Trophoblast cell (in vitro differentiated cells and primary cell): ENCODE data around the gene THBS3.
A peak's percentile ranks its signal among the peaks of the same experiment; 100 is the strongest.

ENCODE experiments used
- DNase-seq, 2 donors: peaks; one replicate each; pipeline ENCODE4 v3.0.0-alpha.2; 2016
- H2AFZ ChIP-seq: 2 replicates; pipeline ENCODE4 v1.6.1; 2013; ENCODE audit warnings: low read length, moderate library complexity, mild to moderate bottlenecking; ENCODE audit not compliant: insufficient read depth, poor library complexity
- H2AK5ac ChIP-seq: 2 replicates; pipeline ENCODE4 v1.6.1; 2013; ENCODE audit warnings: mild to moderate bottlenecking, low read length
- H2BK120ac ChIP-seq: 2 replicates; pipeline ENCODE4 v1.6.1; 2013; ENCODE audit warnings: low read length, mild to moderate bottlenecking, moderate library complexity; ENCODE audit not compliant: insufficient read depth, poor library complexity
- H2BK12ac ChIP-seq: 2 replicates; pipeline ENCODE4 v1.6.1; 2013; ENCODE audit warnings: mild to moderate bottlenecking, low read length, moderate library complexity
- H2BK5ac ChIP-seq: 2 replicates; pipeline ENCODE4 v1.6.1; 2013; ENCODE audit warnings: low read length, low read depth, moderate library complexity, mild to moderate bottlenecking; ENCODE audit not compliant: poor library complexity
- H3K14ac ChIP-seq: 2 replicates; pipeline ENCODE4 v1.6.1; 2013; ENCODE audit warnings: mild to moderate bottlenecking, low read length
- H3K18ac ChIP-seq: 2 replicates; pipeline ENCODE4 v1.6.1; 2013; ENCODE audit warnings: mild to moderate bottlenecking, low read length
- H3K23ac ChIP-seq: 2 replicates; pipeline ENCODE4 v1.6.1; 2013; ENCODE audit warnings: low read length
- H3K27ac ChIP-seq: 2 replicates; pipeline ENCODE4 v1.5.1; 2013; ENCODE audit warnings: low read depth, mild to moderate bottlenecking, inconsistent platforms, low read length, moderate library complexity
- H3K27me3 ChIP-seq: 2 replicates; pipeline ENCODE4 v1.6.1; 2013; ENCODE audit warnings: inconsistent platforms, mild to moderate bottlenecking, low read length, moderate library complexity; ENCODE audit not compliant: insufficient read depth
- H3K36me3 ChIP-seq, 2 experiments: 1 replicate in 1 of 2; 2 replicates in 1 of 2; pipeline ENCODE4 v1.6.1; 2013; ENCODE audit warnings: low read length in 2 of 2, mild to moderate bottlenecking in 2 of 2, moderate library complexity in 1 of 2; ENCODE audit not compliant: insufficient read depth in 2 of 2, control insufficient read depth in 1 of 2
- H3K4ac ChIP-seq: 2 replicates; pipeline ENCODE4 v1.6.1; 2013; ENCODE audit warnings: low read depth, mild to moderate bottlenecking, low read length, moderate library complexity
- H3K4me1 ChIP-seq, 2 experiments: 1 replicate in 1 of 2; 2 replicates in 1 of 2; pipeline ENCODE4 v1.6.1; 2013; ENCODE audit warnings: low read length in 2 of 2, mild to moderate bottlenecking in 2 of 2, moderate library complexity in 1 of 2; ENCODE audit not compliant: insufficient read depth in 2 of 2, control insufficient read depth in 1 of 2
- H3K4me2 ChIP-seq: 2 replicates; pipeline ENCODE4 v1.6.1; 2013; ENCODE audit warnings: inconsistent platforms, mild to moderate bottlenecking, low read length, moderate library complexity
- H3K4me3 ChIP-seq: 2 replicates; pipeline ENCODE4 v1.5.1; 2013; ENCODE audit warnings: mild to moderate bottlenecking, low read depth, low read length, inconsistent platforms
- H3K79me1 ChIP-seq: one replicate; pipeline ENCODE4 v1.6.1; 2013; ENCODE audit warnings: low read length
- H3K79me2 ChIP-seq: 2 replicates; pipeline ENCODE4 v1.6.1; 2013; ENCODE audit warnings: low read length, mild to moderate bottlenecking; ENCODE audit not compliant: control insufficient read depth, insufficient read depth, poor library complexity
- H3K9ac ChIP-seq: 2 replicates; pipeline ENCODE4 v1.6.1; 2013; ENCODE audit warnings: mild to moderate bottlenecking, low read length
- H3K9me3 ChIP-seq: 2 replicates; pipeline ENCODE4 v1.6.1; 2013; ENCODE audit warnings: low read depth, mild to moderate bottlenecking, control low read depth, inconsistent platforms, low read length; ENCODE audit not compliant: insufficient read depth
- H4K12ac ChIP-seq: 2 replicates; pipeline ENCODE4 v1.6.1; 2013; ENCODE audit warnings: low read depth, mild to moderate bottlenecking, low read length, moderate library complexity
- H4K8ac ChIP-seq: 2 replicates; pipeline ENCODE4 v1.6.1; 2013; ENCODE audit warnings: low read depth, mild to moderate bottlenecking, low read length, moderate library complexity
- H4K91ac ChIP-seq: one replicate; pipeline ENCODE4 v1.6.1; 2013; ENCODE audit warnings: low read depth, mild to moderate bottlenecking, low read length, moderate library complexity
- WGBS: extraction: QIAGEN DNeasy Blood & Tissue Kit; methylation state at CpG from one replicate; pipeline ENCODE4 v1.1.7; 2013; ENCODE audit warnings: missing lambda C conversion rate; ENCODE audit not compliant: insufficient read length, insufficient coverage; ENCODE audit errors: extremely low coverage; 5-methylcytosine and 5-hydroxymethylcytosine counted together

The THBS3 gene

DNA sequence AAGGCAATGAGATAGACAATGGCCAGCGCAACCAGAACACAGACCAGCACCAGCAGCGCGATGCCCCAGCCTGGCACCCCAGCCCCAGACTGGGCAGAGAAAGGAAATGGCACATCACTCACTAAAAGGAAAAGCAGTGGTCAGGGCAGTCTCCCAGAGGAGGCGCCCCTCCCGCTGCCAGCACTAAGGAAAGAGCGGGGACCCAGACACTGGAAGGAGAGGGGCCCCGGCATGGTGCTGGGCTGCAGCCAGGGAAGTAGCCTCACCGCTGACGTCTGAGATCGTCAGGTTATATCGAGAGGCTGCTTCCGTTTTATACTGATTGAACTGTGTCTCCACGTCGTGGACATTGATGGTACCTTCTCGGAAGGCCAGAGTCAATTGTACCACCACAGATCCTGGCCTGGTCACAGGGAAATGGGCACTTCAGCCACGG is 20.2 kb downstream of the THBS3 start:
- H3K79me1 ChIP-seq: no peaks in the 10 kb centered on the region
- no CpG with 5 or more reads among the region's 16 CpGs for WGBS
- no peak overlapping the region for H4K12ac ChIP-seq
- no peak overlapping the region for H4K91ac ChIP-seq
- no peaks in the 10 kb centered on the region for H3K36me3 ChIP-seq
- H3K9ac ChIP-seq: no peak overlapping the region
- DNase-seq: no peak
- H2BK12ac ChIP-seq: no peak overlapping the region
- H3K18ac ChIP-seq: no peak overlapping the region
- H2AK5ac ChIP-seq: no peak overlapping the region
- H3K79me2 ChIP-seq: no peaks in the 10 kb centered on the region
- H3K23ac ChIP-seq: no peak overlapping the region
- no peak overlapping the region for H3K4me3 ChIP-seq
- H3K4me1 ChIP-seq: peaks cover 0 to 4% of the 10 kb centered on the region in 2 experiments
- no peak overlapping the region for H2BK5ac ChIP-seq
- no peak overlapping the region for H3K27ac ChIP-seq
- H2BK120ac ChIP-seq: no peak overlapping the region
- peaks cover under 1% of the 10 kb centered on the region for H3K9me3 ChIP-seq
- H3K4ac ChIP-seq: no peak overlapping the region
- H4K8ac ChIP-seq: no peak overlapping the region
- no peak overlapping the region for H2AFZ ChIP-seq
- no peak overlapping the region for H3K14ac ChIP-seq
- H3K4me2 ChIP-seq: no peak overlapping the region
- no peaks in the 10 kb centered on the region for H3K27me3 ChIP-seq

DNA sequence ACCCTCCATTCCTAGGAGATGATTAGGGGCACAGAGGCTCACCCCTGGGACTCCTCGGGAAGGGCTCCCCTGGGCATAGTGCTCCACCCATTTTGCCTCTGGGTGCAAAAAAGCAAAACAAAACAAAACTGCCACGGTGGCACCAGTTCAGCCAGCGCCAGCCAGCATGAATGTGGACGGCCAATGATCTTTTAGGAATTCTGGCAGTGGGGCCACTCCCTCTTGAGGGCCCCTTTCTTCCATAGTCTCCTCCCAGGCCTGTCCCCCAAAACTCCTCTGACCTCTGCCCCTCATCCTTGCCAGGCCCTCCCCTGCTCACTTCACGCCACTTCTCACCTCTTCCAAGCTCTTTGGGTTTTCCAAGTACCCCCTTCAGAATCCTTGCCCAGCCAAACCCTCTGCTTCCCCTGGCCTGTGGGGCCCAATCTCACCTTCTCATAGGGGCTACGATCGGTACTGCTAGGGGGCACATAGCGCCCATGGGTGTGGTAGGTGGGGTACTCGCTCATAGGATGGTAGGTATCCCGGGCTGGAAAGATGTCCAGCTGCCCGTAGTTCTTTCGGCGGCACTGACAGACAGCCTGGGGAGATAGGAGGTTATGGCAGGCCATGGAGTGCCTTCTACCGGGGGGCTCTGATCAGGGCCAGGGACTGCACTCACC is 20.8 kb downstream of the THBS3 start:
- no peak for DNase-seq
- Histone ChIP-seq H3K18ac (no peak overlapping the region), H2BK12ac (no peak overlapping the region), H3K27me3 (no peaks in the 10 kb centered on the region), H3K14ac (no peak overlapping the region), H4K8ac (no peak overlapping the region), H3K4me2 (no peak overlapping the region), H3K4me1 (peaks cover 0 to 4% of the 10 kb centered on the region in 2 experiments), H3K79me1 (no peaks in the 10 kb centered on the region), H3K79me2 (no peaks in the 10 kb centered on the region), H2AK5ac (no peak overlapping the region), H3K36me3 (no peaks in the 10 kb centered on the region), H2AFZ (no peak overlapping the region), H3K23ac (peak overlapping the region; percentile 75), H3K9ac (no peak overlapping the region), H4K12ac (no peak overlapping the region), H2BK120ac (no peak overlapping the region), H3K9me3 (no peaks in the 10 kb centered on the region), H3K4ac (no peak overlapping the region), H3K4me3 (no peak overlapping the region), H3K27ac (no peak overlapping the region), H4K91ac (no peak overlapping the region), H2BK5ac (no peak overlapping the region)
- WGBS: no CpG with 5 or more reads among the region's 14 CpGs

GRCh38 chr1:155186067-155186793 is 21.5 kb downstream of the THBS3 start:
- H3K4ac ChIP-seq: no peak overlapping the region
- no peaks in the 10 kb centered on the region for H3K79me1 ChIP-seq
- H3K27ac ChIP-seq: no peak overlapping the region
- no peak overlapping the region for H3K4me2 ChIP-seq
- H3K4me3 ChIP-seq: no peak overlapping the region
- peaks cover 0 to 4% of the 10 kb centered on the region in 2 experiments for H3K4me1 ChIP-seq
- H3K23ac ChIP-seq: peak overlapping the region; percentile 75
- H3K27me3 ChIP-seq: no peaks in the 10 kb centered on the region
- no peak overlapping the region for H2BK120ac ChIP-seq
- no peak overlapping the region for H2BK12ac ChIP-seq
- H3K9ac ChIP-seq: no peak overlapping the region
- no peak overlapping the region for H4K8ac ChIP-seq
- no peaks in the 10 kb centered on the region for H3K36me3 ChIP-seq
- H3K18ac ChIP-seq: no peak overlapping the region
- no peak overlapping the region for H3K14ac ChIP-seq
- WGBS: no CpG with 5 or more reads among the region's 8 CpGs
- H3K79me2 ChIP-seq: no peaks in the 10 kb centered on the region
- no peak for DNase-seq
- H2AK5ac ChIP-seq: no peak overlapping the region
- H2BK5ac ChIP-seq: no peak overlapping the region
- no peak overlapping the region for H2AFZ ChIP-seq
- H4K12ac ChIP-seq: no peak overlapping the region
- no peak overlapping the region for H4K91ac ChIP-seq
- H3K9me3 ChIP-seq: no peaks in the 10 kb centered on the region

GRCh38 chr1:155185783-155186066 is 22.0 kb downstream of the THBS3 start:
- Histone ChIP-seq H3K18ac (no peak overlapping the region), H2BK12ac (no peak overlapping the region), H3K23ac (no peak overlapping the region), H4K8ac (no peak overlapping the region), H3K9me3 (no peaks in the 10 kb centered on the region), H3K4me1 (peaks cover 0 to 4% of the 10 kb centered on the region in 2 experiments), H3K14ac (no peak overlapping the region), H2AFZ (no peak overlapping the region), H3K27me3 (no peaks in the 10 kb centered on the region), H3K36me3 (no peaks in the 10 kb centered on the region), H2AK5ac (no peak overlapping the region), H3K4me2 (no peak overlapping the region), H3K79me1 (no peaks in the 10 kb centered on the region), H4K12ac (no peak overlapping the region), H3K9ac (no peak overlapping the region), H2BK5ac (no peak overlapping the region), H3K4ac (no peak overlapping the region), H3K27ac (no peak overlapping the region), H3K79me2 (no peaks in the 10 kb centered on the region), H2BK120ac (no peak overlapping the region), H3K4me3 (no peak overlapping the region), H4K91ac (no peak overlapping the region)
- no CpG with 5 or more reads among the region's 6 CpGs for WGBS
- peak in 1 of 2 donors; percentile 21 for DNase-seq
